Spleen (tissue), 13 donors: ENCODE results near the gene HSPB6. TPM values are rescaled to one million over a fixed set of nuclear protein-coding genes. Genes with fewer than 3 reads are reported as not detected.

Experiments
- DNase-seq: peaks from one replicate; pipeline ENCODE4 v3.0.0-alpha.2; 2020
- H3K27ac ChIP-seq, 8 donors: fragments of 200-600 bp; sonication (generic) in 7 of 8; 1 replicate in 4 of 8; 2 replicates in 4 of 8; pipeline versions ENCODE4 v1.5.0 to v1.8.0; 2016 to 2021; ENCODE audit warnings: inconsistent platforms in 4 of 8, mild to moderate bottlenecking in 4 of 8, moderate library complexity in 1 of 8
- H3K27me3 ChIP-seq, 7 donors: fragments of 200-600 bp; sonication (generic) in 6 of 7; replicated peaks in 1 of 7; 1 replicate in 4 of 7; 2 replicates in 3 of 7; pipeline versions ENCODE4 v1.5.0 to v1.8.0; 2016 to 2021; ENCODE audit warnings: inconsistent platforms in 3 of 7, mild to moderate bottlenecking in 1 of 7
- H3K36me3 ChIP-seq, 6 donors: fragments of 200-600 bp; sonication (generic) in 5 of 6; 1 replicate in 4 of 6; 2 replicates in 2 of 6; pipeline versions ENCODE4 v1.5.0 to v1.8.0; 2016 to 2021; ENCODE audit warnings: inconsistent platforms in 2 of 6
- H3K4me1 ChIP-seq, 6 donors: fragments of 200-600 bp; sonication (generic) in 5 of 6; 1 replicate in 3 of 6; 2 replicates in 3 of 6; pipeline versions ENCODE4 v1.5.0 to v1.8.0; 2016 to 2021; ENCODE audit warnings: inconsistent platforms in 3 of 6
- H3K4me3 ChIP-seq, 8 donors: fragments of 200-600 bp; sonication (generic) in 7 of 8; 1 replicate in 4 of 8; 2 replicates in 4 of 8; pipeline versions ENCODE4 v1.5.0 to v1.8.0; 2016 to 2021; ENCODE audit warnings: inconsistent platforms in 4 of 8, mild to moderate bottlenecking in 4 of 8, moderate library complexity in 2 of 8
- H3K9me3 ChIP-seq, 8 donors: fragments of 200-600 bp; sonication (generic) in 7 of 8; 1 replicate in 4 of 8; 2 replicates in 4 of 8; pipeline versions ENCODE4 v1.5.0 to v1.8.0; 2016 to 2021; ENCODE audit warnings: inconsistent platforms in 4 of 8
- POLR2A ChIP-seq, 3 donors: fragments of 450-650 bp; IDR thresholded peaks; one replicate each; pipeline ENCODE4 v1.5.1; 2017; ENCODE audit warnings: antibody characterized with exemption in 3 of 3, mild to moderate bottlenecking in 1 of 3
- POLR2AphosphoS5 ChIP-seq, 3 donors: sonication (generic); formaldehyde crosslinking; IDR thresholded peaks; one replicate each; pipeline ENCODE4 v1.5.1; 2017; ENCODE audit warnings: antibody characterized with exemption in 3 of 3
- WGBS, 5 donors: extraction: QIAGEN DNeasy Blood & Tissue Kit in 3 of 5; methylation state at CpG; one replicate each; pipeline versions ENCODE4 v1.1.5 to v1.1.7; 2013 to 2018; 5-methylcytosine and 5-hydroxymethylcytosine counted together
- intact Hi-C: fragments of 100-400 bp; cut with DNase I; formaldehyde crosslinking; loops from one replicate; pipeline ENCODE4 v1.15.0; 2023; ENCODE audit warnings: low total_unique reads
- long read RNA-seq, 2 donors: transcript quantifications; one replicate each; lab custom pipeline, GENCODE V29; 2026
- polyA plus RNA-seq, 3 donors: library from polyadenylated mRNA; stranded (reverse); fragments of 200-250 nt; gene quantifications; one replicate each; pipeline ENCODE4 v1.2.1, GENCODE V29; 2013
- total RNA-seq, 7 donors: library from RNA; depleted of rRNA in 3 of 7; stranded (reverse); fragments of >200 nt in 3 of 7; fragmentation: NEBNext Ultra II Directional in 4 of 7; extraction: Animal tissue kit (Norgen Biotek cat#: 25700) in 4 of 7; gene quantifications; one replicate each; pipeline versions ENCODE4 v1.1.0 to v1.2.1, GENCODE V29; 2016 to 2021
- TF ChIP-seq, protein P1 (sequence below), 11 experiments: fragments of 200-600 bp in 7 of 11; fragments of 450-650 bp in 4 of 11; sonication (generic) in 4 of 11; IDR thresholded peaks in 8 of 11; conservative IDR thresholded peaks in 3 of 11; 1 replicate in 7 of 11; 2 replicates in 4 of 11; pipeline versions ENCODE4 v1.4.0 to v1.8.0; 2016 to 2021; ENCODE audit warnings: antibody characterized with exemption in 11 of 11, inconsistent platforms in 4 of 11, mild to moderate bottlenecking in 1 of 11
- donor health status: healthy with polysubstance abuse.
- donor health status: DM: no; HTN: no; CAD: no; lungs with moderate emphysema.
- donor health status: DM: no; HTN: no; CAD: no.
- donor health status: Bipolar disorder and iron deficiency.
- donor health status: healthy.
- donor health status: DM: no; HTN: no; CAD: no.
- donor health status: DM: yes; HTN: yes; CAD: no.

The HSPB6 gene, protein sequence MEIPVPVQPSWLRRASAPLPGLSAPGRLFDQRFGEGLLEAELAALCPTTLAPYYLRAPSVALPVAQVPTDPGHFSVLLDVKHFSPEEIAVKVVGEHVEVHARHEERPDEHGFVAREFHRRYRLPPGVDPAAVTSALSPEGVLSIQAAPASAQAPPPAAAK
- total RNA-seq (1 to 10 TPM; 2.1 to 5.9 (median 4.3) TPM), polyA plus RNA-seq (10 to 100 TPM in 1 of 3 donors, 1 to 10 TPM in 2; 2.9 to 11.0 (median 5.8) TPM)
- long read RNA-seq, donor 1, transcript HSPB6-201 (3 exons, 1,457 nt), result major isoform, 7 of 7 reads
- long read RNA-seq, donor 1, partial matches to known transcripts, result 0 of 7 reads
- long read RNA-seq, donor 1, other reads (novel, unspliced or antisense), result 0 of 7 reads
- long read RNA-seq, donor 2, transcript HSPB6-201 (3 exons, 1,457 nt), result major isoform, 17 of 17 reads
- long read RNA-seq, donor 2, partial matches to known transcripts, result 0 of 17 reads
- long read RNA-seq, donor 2, other reads (novel, unspliced or antisense), result 0 of 17 reads

DNA sequence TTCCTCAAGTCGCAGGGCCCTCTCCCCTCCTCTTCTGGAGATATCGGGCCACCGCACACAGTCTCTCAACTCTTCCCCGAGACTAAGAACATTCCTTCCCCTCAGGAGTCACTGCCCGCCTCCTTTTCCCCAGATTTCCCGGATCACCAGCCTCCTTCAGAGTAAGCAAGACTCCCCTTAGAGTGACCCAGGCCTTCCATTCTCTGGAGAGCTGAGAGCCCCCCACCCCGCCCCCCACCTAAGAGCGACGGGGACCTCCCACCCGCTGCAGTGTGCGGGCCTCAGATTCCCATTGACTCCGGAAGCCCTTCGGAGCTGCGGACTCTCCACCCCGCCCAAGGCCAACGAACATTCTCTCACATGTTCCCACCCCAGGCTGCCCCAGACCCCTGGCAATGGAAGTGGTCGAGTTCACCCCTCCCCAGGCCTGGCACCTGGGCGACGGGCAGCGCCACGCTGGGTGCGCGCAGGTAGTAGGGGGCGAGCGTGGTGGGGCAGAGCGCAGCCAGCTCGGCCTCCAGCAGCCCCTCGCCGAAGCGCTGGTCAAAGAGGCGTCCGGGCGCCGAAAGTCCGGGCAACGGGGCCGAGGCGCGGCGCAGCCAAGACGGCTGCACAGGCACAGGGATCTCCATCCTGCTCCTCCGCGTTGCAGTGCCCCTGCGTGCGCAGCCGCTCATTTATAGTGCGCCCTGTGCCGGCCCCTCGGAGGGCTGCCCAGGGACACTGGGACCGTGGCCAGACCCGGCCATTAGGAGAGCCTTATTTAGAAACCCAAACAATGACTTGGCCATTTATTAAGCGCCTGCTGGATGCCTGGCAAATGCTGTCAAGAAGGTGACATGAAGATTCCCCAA lies at the start of gene HSPB6:
HSPB6 (minus strand) TSS at position 653 of the 854 bp plus-strand sequence; CDS start at position 632, 21 bp downstream.
- 8 to 25% (median 12%) methylated on average over 23 to 52 of the region's 52 CpGs for WGBS, 5 donors
- H3K4me3 ChIP-seq, result peak within 1 kb of the TSS; percentile 62 to 98 (median 94)
- intact Hi-C loops, result no loop called here
- H3K36me3 ChIP-seq, result peaks cover 0 to 56% (median 28%) of the 10 kb centered on the region in 6 donors
- peak; percentile 84 for DNase-seq
- peaks cover 0 to 23% (median 4%) of the 10 kb centered on the region in 7 donors for H3K27me3 ChIP-seq
- H3K9me3 ChIP-seq, result no peaks in the 10 kb centered on the region
- TF ChIP-seq POLR2AphosphoS5 (IDR thresholded peaks at IDR 0.05), result peak; percentile 19 to 56 (median 51)
- TF ChIP-seq, protein P1, sequence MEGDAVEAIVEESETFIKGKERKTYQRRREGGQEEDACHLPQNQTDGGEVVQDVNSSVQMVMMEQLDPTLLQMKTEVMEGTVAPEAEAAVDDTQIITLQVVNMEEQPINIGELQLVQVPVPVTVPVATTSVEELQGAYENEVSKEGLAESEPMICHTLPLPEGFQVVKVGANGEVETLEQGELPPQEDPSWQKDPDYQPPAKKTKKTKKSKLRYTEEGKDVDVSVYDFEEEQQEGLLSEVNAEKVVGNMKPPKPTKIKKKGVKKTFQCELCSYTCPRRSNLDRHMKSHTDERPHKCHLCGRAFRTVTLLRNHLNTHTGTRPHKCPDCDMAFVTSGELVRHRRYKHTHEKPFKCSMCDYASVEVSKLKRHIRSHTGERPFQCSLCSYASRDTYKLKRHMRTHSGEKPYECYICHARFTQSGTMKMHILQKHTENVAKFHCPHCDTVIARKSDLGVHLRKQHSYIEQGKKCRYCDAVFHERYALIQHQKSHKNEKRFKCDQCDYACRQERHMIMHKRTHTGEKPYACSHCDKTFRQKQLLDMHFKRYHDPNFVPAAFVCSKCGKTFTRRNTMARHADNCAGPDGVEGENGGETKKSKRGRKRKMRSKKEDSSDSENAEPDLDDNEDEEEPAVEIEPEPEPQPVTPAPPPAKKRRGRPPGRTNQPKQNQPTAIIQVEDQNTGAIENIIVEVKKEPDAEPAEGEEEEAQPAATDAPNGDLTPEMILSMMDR (IDR thresholded peaks at IDR 0.05 in 8 of 11, conservative IDR thresholded peaks at IDR 0.05 in 3 of 11), result no peak
- peak within 1 kb of the TSS; percentile 77 to 98 (median 96) for H3K27ac ChIP-seq
- H3K4me1 ChIP-seq, result peaks cover 25 to 53% (median 40%) of the 10 kb centered on the region in 6 donors

DNA sequence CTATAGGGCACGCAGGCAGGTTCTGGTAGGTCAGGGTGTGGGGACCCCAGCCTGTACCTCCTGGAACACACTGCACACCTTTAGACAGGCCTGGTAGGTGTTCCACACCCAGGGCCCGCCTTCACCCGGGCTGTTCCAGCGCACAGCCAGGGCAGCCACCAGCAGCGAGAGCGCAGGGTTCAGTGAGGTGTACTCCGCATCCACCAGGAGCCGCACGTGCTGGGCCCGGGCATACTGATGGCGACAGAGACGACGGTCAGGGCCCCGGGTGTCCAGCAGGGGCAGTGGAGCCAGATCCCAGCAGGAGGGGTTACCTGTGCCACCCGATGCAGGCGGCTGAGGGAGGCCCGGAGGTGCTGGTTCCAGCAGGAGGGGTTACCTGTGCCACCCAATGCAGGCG lies 49.8 kb upstream of the HSPB6 start:
- WGBS, 5 donors, result 87 to 98% (median 91%) methylated on average over 11 to 18 of the region's 18 CpGs
- TF ChIP-seq, protein P1 (IDR thresholded peaks at IDR 0.05 in 8 of 11, conservative IDR thresholded peaks at IDR 0.05 in 3 of 11), result no peak
- TF ChIP-seq POLR2A (IDR thresholded peaks at IDR 0.05) (no peak), POLR2AphosphoS5 (IDR thresholded peaks at IDR 0.05) (no peak)
- intact Hi-C loops, result no loop called here

DNA sequence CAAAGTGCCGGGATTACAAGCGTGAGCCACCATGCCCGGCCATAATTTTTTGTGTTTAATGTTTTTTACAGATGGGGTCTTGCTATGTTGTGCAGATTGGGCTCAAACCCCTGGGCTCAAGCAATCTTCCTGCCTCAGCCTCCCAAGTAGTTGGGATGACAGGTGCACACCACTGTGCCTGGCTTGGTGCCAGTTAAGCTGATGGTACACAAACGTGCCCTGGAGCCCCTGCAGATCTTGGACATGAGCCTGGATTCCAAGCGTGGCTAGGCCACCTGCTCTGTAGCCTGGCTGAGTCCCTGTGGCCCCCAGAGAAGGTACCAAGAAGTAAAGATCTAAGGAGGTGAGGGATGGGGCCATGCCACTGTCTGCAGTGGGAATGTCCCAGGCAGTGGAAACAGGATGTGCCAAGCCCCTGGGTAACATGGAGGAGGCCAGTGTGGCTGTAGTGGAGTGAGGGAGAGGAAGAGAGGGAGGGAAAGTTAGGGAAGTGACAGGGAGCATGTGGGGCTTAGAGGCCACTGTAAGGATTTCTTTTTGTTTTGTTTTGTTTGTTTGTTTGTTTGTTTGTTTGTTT lies 48.8 kb upstream of the HSPB6 start:
- no peaks in the 10 kb centered on the region for H3K36me3 ChIP-seq
- no peak overlapping the region for H3K4me3 ChIP-seq
- H3K27me3 ChIP-seq, result peaks cover 0 to 16% (median 0%) of the 10 kb centered on the region in 7 donors
- intact Hi-C loops, result no loop called here
- H3K27ac ChIP-seq, result no peak overlapping the region
- WGBS, 5 donors, result 64 to 78% (median 67%) methylated on average over 5 of the region's 5 CpGs
- H3K4me1 ChIP-seq, result peaks cover 0 to 24% (median 2%) of the 10 kb centered on the region in 6 donors
- no peak for TF ChIP-seq POLR2AphosphoS5 (IDR thresholded peaks at IDR 0.05)
- TF ChIP-seq, protein P1 (IDR thresholded peaks at IDR 0.05 in 8 of 11, conservative IDR thresholded peaks at IDR 0.05 in 3 of 11), result no peak
- no peak for TF ChIP-seq POLR2A (IDR thresholded peaks at IDR 0.05)
- H3K9me3 ChIP-seq, result peaks cover 0 to 3% (median 0%) of the 10 kb centered on the region in 8 donors
- DNase-seq, result no peak

More for the DNA sequence above, 49.8 kb upstream of the HSPB6 start:
- H3K36me3 ChIP-seq, result no peaks in the 10 kb centered on the region
- H3K27ac ChIP-seq, result no peak overlapping the region
- DNase-seq, result no peak
- H3K9me3 ChIP-seq, result peaks cover 0 to 3% (median 0%) of the 10 kb centered on the region in 8 donors
- peaks cover 0 to 18% (median 0%) of the 10 kb centered on the region in 7 donors for H3K27me3 ChIP-seq
- H3K4me3 ChIP-seq, result no peak overlapping the region
- H3K4me1 ChIP-seq, result peaks cover 0 to 24% (median 2%) of the 10 kb centered on the region in 6 donors
